ENCODE data around the gene IRF4. TPM values are rescaled to one million over a fixed set of nuclear protein-coding genes. Genes with fewer than 3 reads are reported as not detected.

IRF4 gene
- total RNA-seq, 2 experiments from 2014 or later: 409 to 439 TPM

- TF ChIP-seq CTCF (IDR thresholded peaks at IDR 0.05): no peak
- ATAC-seq: no peak
- Mint-ChIP-seq H3K36me3 (ENCODE audit: low read depth) (no peaks in the 10 kb centered on the region), H3K27me3 (no peaks in the 10 kb centered on the region), H3K9me3 (no peaks in the 10 kb centered on the region), H3K27ac (no peak overlapping the region), H3K4me3 (no peak overlapping the region), H3K4me1 (ENCODE audit: low read depth) (peaks cover 13% of the 10 kb centered on the region)
- intact Hi-C loops (cut with micrococcal nuclease): no loop called here
- ChIA-PET POLR2A (no interaction called here), CTCF (interaction anchor here (0.8 to 1.0 kb wide), 3 partner anchors 16 to 200 kb away, joined by 3 read pairs; no protein-coding TSS in a partner anchor)
- DNase-seq: no peak
Observed at GRCh38 chr6:355373-356208, 36.0 kb upstream of the IRF4 start.

DNA sequence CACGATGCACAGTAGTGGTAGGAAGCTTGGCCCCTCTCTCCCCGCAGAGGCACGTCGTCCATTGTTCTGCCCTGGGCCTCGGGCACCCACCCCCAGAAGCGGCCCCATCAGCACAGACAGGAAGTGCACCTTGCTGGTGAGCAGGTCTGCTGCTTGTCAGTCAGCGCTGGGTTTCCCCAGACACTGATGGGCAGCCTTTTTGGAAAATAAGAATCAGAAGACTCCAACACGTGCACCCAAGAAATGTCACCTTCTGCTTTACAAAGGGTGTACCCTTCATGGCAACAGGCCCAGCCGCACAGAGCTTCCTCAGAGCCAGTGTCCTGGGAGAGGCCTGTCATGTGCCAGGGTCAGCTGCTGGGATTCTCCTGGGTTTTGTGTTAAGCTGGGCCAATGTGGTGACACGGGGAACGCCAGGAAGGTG is 34.7 kb upstream of the IRF4 start:
- DNase-seq (peak; percentile 70), ATAC-seq (peak; percentile 92)
- CTCF ChIA-PET: interaction anchor here (0.5 kb wide), 1 partner anchor 186 kb away, joined by 3 read pairs; no protein-coding TSS in a partner anchor
- no peaks in the 10 kb centered on the region for H3K27me3 Mint-ChIP-seq
- intact Hi-C loops (cut with micrococcal nuclease): no loop called here
- TF ChIP-seq CTCF (IDR thresholded peaks at IDR 0.05): no peak
- H3K4me3 Mint-ChIP-seq: no peak overlapping the region
- POLR2A ChIA-PET: no interaction called here
- peaks cover 13% of the 10 kb centered on the region for H3K4me1 Mint-ChIP-seq (ENCODE audit: low read depth)
- no peaks in the 10 kb centered on the region for H3K9me3 Mint-ChIP-seq
- H3K27ac Mint-ChIP-seq: peak overlapping the region; percentile 82
- no peaks in the 10 kb centered on the region for H3K36me3 Mint-ChIP-seq (ENCODE audit: low read depth)

DNA sequence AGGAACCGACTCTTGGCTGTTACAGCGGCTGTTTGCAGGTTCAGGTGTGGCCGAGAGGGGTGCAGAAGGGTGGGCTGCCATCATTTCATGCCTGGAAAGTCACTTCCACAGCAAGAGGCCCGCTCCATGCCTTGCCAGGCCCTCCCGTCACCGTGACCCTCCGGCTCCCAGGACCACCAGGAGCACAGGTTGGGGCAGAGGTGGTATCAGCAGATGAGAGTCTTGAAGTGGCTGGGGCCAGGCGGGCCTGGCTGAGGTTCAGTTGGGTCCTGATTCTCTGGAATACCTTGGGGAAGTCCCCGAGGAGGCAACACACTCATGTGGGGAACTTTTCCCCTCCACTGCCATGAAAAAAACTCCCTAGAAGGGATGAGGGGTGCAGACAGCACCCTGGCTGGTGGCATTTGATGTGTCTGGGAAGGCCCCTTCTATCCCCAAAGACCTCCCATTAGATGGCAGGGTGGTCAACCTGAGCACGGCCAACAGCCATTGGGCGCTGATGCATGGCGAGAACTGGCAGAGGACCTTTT is 34.2 kb upstream of the IRF4 start:
- TF ChIP-seq CTCF (IDR thresholded peaks at IDR 0.05): no peak
- Mint-ChIP-seq H3K4me3 (no peak overlapping the region), H3K9me3 (no peaks in the 10 kb centered on the region), H3K27me3 (no peaks in the 10 kb centered on the region), H3K27ac (peak overlapping the region; percentile 82), H3K36me3 (ENCODE audit: low read depth) (no peaks in the 10 kb centered on the region), H3K4me1 (ENCODE audit: low read depth) (peaks cover 13% of the 10 kb centered on the region)
- ATAC-seq: no peak
- ChIA-PET CTCF (no interaction called here), POLR2A (no interaction called here)
- intact Hi-C loops (cut with micrococcal nuclease): no loop called here
- no peak for DNase-seq

DNA sequence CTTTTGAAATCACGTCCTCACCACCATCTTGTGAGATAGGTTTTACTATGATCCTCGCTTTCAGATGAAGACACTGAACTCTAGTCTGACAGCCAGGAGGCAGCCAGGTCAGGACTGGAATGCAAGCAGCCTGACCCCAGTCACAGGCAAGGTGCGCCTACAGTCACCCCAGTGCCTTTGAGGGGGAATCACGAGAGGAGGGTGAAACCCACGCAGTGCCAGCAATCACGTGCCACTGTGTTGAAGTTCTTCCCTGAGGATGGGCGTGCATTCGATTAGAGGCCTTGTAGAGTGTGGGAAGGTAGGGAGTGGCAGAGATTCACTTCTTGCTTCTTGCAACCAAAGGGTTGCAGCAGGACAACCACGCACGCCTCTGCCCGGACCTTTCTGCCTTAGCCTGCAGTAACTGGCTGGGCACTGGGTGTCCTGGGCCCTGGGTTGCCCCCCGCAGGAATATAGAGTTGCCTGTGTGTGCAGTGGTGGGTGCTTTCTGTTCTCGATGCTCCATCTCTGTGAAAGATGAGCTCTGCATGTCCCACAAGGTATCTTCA is 33.7 kb upstream of the IRF4 start:
- intact Hi-C loops (cut with micrococcal nuclease): no loop called here
- ChIA-PET POLR2A (interaction anchor here (1.2 kb wide), 1 partner anchor 32 kb away, joined by 4 read pairs; no protein-coding TSS in a partner anchor), CTCF (no interaction called here)
- H3K36me3 Mint-ChIP-seq (ENCODE audit: low read depth): no peaks in the 10 kb centered on the region
- no peaks in the 10 kb centered on the region for H3K27me3 Mint-ChIP-seq
- peaks cover 13% of the 10 kb centered on the region for H3K4me1 Mint-ChIP-seq (ENCODE audit: low read depth)
- no peak overlapping the region for H3K27ac Mint-ChIP-seq
- no peak overlapping the region for H3K4me3 Mint-ChIP-seq
- no peak for DNase-seq
- no peaks in the 10 kb centered on the region for H3K9me3 Mint-ChIP-seq
- no peak for TF ChIP-seq CTCF (IDR thresholded peaks at IDR 0.05)
- ATAC-seq: no peak

DNA sequence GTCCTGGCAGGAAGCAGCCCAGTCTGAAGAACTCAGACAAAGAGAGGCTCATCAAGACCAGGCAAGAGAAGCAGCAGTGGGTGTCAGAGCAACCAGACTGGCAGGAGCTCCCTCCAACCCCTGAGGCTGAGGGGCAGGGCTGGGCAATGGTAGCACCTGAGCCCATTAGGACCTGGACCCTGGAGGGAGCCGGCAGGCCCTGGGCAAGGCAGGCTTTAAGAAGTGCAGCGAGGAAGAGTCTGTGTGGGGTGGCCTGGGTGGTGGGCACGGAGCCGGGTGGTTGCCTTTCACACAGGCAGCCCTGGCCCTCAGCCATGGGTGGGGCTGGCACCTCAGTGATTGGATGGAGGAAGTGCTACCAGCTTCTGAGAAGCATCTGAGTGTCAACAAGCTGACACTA is 33.1 kb upstream of the IRF4 start:
- H3K27me3 Mint-ChIP-seq: no peaks in the 10 kb centered on the region

More for the DNA sequence above, 33.1 kb upstream of the IRF4 start:
- peaks cover 2% of the 10 kb centered on the region for H3K9me3 Mint-ChIP-seq
- no peak for TF ChIP-seq CTCF (IDR thresholded peaks at IDR 0.05)
- H3K36me3 Mint-ChIP-seq (ENCODE audit: low read depth): no peaks in the 10 kb centered on the region
- ChIA-PET POLR2A (interaction anchor here (1.2 kb wide), 1 partner anchor 31 kb away, joined by 4 read pairs; no protein-coding TSS in a partner anchor), CTCF (no interaction called here)
- H3K27ac Mint-ChIP-seq: no peak overlapping the region
- intact Hi-C loops (cut with micrococcal nuclease): no loop called here
- no peak for DNase-seq
- H3K4me3 Mint-ChIP-seq: no peak overlapping the region
- no peak for ATAC-seq
- H3K4me1 Mint-ChIP-seq (ENCODE audit: low read depth): peaks cover 13% of the 10 kb centered on the region
